Mucosa of stomach (tissue), 1 donor: ENCODE data around the gene TRABD2B.

Experiments
- H3K27me3 ChIP-seq: one replicate; pipeline ENCODE4 v1.7.0; 2013; ENCODE audit warnings: mild to moderate bottlenecking, low read length; ENCODE audit not compliant: control insufficient read depth, insufficient read depth
- H3K36me3 ChIP-seq: one replicate; pipeline ENCODE4 v1.7.0; 2013; ENCODE audit warnings: low read length; ENCODE audit not compliant: control insufficient read depth, insufficient read depth
- H3K4me1 ChIP-seq: one replicate; pipeline ENCODE4 v1.7.0; 2013; ENCODE audit warnings: mild to moderate bottlenecking, low read length; ENCODE audit not compliant: control insufficient read depth, insufficient read depth
- H3K4me3 ChIP-seq: one replicate; pipeline ENCODE4 v1.7.0; 2013; ENCODE audit warnings: low read length
- H3K9ac ChIP-seq: one replicate; pipeline ENCODE4 v1.7.0; 2013; ENCODE audit warnings: mild to moderate bottlenecking, low read length, moderate library complexity
- H3K9me3 ChIP-seq: one replicate; pipeline ENCODE4 v1.7.0; 2013; ENCODE audit warnings: mild to moderate bottlenecking, low read length, moderate library complexity; ENCODE audit not compliant: control insufficient read depth
- donor health status: Pancreatic carcinoma.

Gene TRABD2B

DNA sequence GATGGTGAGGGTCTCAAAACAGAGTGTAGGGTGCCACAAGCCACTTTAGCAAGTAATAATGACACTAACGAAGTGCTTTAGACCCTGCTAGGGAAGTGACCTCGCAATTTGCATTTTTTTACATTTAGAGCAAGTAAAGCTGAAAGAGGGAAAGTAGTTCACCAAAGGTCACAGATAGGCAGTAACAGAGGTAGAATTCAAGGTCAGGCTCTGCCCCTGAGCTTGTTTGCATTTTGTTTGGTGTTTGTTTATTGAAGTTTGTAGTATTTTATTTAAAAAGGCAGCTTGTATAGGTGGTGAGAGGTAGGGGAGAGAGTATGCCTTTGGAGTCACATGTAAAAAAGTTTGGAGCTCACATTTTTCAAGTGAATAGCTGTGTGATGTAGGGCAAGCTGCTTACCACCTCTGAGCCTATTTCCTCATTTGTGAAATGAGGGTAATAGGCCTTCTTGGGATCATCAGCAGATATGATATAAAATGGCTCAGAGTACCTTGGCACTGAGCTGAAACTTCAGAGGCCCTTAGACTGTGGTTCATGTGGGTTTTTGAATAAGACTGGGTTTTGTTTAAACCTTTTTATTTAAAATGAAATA, 142.5 kb downstream of the TRABD2B start:
- H3K9ac ChIP-seq = no peak overlapping the region
- no peaks in the 10 kb centered on the region for H3K4me1 ChIP-seq
- no peaks in the 10 kb centered on the region for H3K27me3 ChIP-seq
- no peak overlapping the region for H3K4me3 ChIP-seq
- H3K9me3 ChIP-seq = no peaks in the 10 kb centered on the region
- H3K36me3 ChIP-seq = no peaks in the 10 kb centered on the region

DNA sequence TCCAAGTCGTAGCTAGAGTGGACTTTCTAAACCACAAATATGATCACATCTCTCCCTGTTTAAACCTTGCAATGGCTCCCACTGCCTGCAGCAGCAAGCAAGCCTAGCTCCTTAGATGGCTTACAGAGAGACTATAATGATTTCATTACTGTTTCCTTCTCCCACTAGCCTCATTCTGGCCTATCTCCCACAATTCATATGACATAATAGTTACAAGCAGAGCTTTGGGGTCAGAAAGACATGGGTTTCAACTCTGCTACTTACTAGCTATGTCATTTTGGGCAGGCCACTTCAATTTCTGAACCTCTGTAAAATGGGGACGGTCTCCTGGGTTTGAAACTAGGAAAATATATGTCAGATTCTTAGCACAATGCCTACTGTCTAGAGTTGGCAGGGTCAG, 143.3 kb downstream of the TRABD2B start:
- Histone ChIP-seq H3K4me1 (no peaks in the 10 kb centered on the region), H3K4me3 (no peak overlapping the region), H3K9me3 (no peaks in the 10 kb centered on the region), H3K27me3 (no peaks in the 10 kb centered on the region), H3K9ac (no peak overlapping the region), H3K36me3 (no peaks in the 10 kb centered on the region)

GRCh38 chr1:47853059-47853458, 144.1 kb downstream of the TRABD2B start:
- H3K4me1 ChIP-seq = no peaks in the 10 kb centered on the region
- H3K9ac ChIP-seq = no peak overlapping the region
- H3K4me3 ChIP-seq = no peak overlapping the region
- no peaks in the 10 kb centered on the region for H3K27me3 ChIP-seq
- no peaks in the 10 kb centered on the region for H3K9me3 ChIP-seq
- H3K36me3 ChIP-seq = no peaks in the 10 kb centered on the region

- Histone ChIP-seq H3K27me3 (no peaks in the 10 kb centered on the region), H3K9ac (no peak overlapping the region), H3K9me3 (no peaks in the 10 kb centered on the region), H3K4me3 (no peak overlapping the region), H3K36me3 (no peaks in the 10 kb centered on the region), H3K4me1 (no peaks in the 10 kb centered on the region)
Observed at GRCh38 chr1:47852006-47852718, 145.0 kb downstream of the TRABD2B start.

DNA sequence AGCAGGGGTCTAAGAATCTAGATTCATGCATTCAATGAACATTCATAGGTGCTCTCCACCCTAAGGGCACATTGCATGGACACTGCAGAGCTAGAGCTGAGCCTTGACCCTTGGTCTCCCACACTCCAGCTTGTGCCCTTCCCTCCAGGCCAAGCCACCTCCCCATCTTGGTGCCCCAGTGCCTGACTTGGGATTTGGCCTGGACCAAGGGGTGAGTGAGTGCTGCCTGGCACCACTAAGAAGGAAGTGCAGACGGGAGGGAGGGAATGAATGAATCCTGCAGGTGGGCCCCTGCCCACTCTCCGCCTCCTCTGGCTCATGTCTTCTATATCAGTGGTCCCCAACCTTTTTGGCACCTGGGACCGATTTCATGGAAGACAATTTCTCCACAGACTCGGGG, 146.7 kb downstream of the TRABD2B start:
- H3K9me3 ChIP-seq = no peaks in the 10 kb centered on the region
- no peak overlapping the region for H3K9ac ChIP-seq
- no peaks in the 10 kb centered on the region for H3K36me3 ChIP-seq
- H3K4me3 ChIP-seq = no peak overlapping the region
- no peaks in the 10 kb centered on the region for H3K4me1 ChIP-seq
- no peaks in the 10 kb centered on the region for H3K27me3 ChIP-seq

DNA sequence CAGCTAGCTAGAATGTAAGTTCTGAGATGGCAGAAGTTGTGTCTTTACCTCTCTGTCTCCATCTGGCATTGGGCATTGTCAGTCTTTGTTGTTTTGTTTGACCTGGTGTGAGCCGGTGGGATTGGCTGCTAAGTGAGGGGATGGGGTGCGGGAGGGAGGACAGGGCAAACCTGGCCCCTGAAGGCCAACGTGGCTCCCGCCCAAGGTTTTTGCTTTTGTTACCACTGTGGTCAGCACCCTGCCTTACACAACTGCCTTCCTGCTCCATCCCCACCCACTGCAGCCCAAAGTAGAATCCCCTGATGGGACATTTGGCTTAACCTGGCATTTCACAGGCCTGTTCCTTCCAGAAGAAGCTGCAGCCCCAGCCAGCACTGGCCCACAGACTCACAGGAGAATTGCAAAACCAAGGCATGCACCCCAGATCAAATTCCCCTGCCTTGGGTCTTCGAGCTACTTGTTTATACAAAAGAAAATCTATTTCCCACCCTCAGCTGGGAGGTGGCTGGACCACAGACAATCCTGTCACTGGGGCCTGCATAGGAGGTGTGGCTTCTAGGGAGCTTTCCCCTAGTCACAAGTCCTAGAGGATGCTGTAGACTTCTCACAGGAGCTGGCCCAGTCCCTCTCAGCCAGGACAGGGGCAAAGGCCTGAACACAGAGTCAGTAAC, 147.5 kb downstream of the TRABD2B start:
- H3K4me3 ChIP-seq = no peak overlapping the region
- H3K4me1 ChIP-seq = no peaks in the 10 kb centered on the region
- no peaks in the 10 kb centered on the region for H3K9me3 ChIP-seq
- H3K36me3 ChIP-seq = no peaks in the 10 kb centered on the region
- no peak overlapping the region for H3K9ac ChIP-seq
- no peaks in the 10 kb centered on the region for H3K27me3 ChIP-seq

DNA sequence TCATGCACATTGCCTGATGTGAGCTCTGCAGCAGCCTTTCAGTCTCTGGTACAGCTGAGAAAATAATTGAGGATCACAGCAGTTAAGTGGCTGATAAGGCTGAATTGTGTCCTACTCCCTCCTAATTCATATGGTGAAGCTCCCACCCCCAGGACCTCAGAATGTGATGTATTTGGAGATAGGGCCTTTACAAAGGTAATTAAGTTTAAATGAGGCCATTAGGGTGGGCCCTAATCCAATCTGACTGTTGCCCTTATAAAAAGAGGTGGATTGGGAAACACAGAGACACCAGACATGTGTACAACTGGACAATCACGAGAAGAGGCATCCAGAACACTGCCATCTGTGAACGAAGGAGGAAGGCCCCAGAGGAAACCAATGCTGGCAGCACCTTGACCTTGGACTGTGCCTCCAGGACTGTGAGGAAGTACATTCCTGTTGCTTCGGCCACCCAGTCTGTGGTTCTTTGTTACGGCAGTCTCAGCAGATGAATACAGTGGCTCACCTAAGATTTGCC, 148.1 kb downstream of the TRABD2B start:
- no peak overlapping the region for H3K9ac ChIP-seq
- no peaks in the 10 kb centered on the region for H3K27me3 ChIP-seq
- H3K4me3 ChIP-seq = no peak overlapping the region
- no peaks in the 10 kb centered on the region for H3K9me3 ChIP-seq
- no peaks in the 10 kb centered on the region for H3K4me1 ChIP-seq
- no peaks in the 10 kb centered on the region for H3K36me3 ChIP-seq

GRCh38 chr1:47847763-47848162, 149.4 kb downstream of the TRABD2B start:
- Histone ChIP-seq H3K4me3 (no peak overlapping the region), H3K36me3 (no peaks in the 10 kb centered on the region), H3K4me1 (no peaks in the 10 kb centered on the region), H3K9me3 (no peaks in the 10 kb centered on the region), H3K9ac (no peak overlapping the region), H3K27me3 (no peaks in the 10 kb centered on the region)

DNA sequence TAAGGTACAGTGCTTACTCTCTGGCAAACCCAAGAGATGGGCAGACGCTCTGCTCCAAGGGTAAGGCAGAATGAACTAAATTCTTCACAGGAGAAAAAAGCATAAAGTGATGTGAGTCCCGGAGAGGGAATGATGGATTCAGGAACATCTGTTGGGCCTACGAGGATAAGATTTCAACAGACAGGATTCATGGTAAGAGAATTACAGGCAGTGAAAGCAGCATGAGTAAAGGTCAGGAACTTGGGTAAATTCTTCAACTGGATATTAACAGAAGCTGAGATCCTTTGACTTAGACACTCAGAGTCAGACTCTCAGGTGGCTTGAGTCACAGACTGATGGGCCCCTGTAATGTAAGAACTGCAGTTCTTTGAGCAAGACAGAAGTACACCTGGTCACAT, 152.6 kb downstream of the TRABD2B start:
- H3K36me3 ChIP-seq = no peaks in the 10 kb centered on the region
- peaks cover 2% of the 10 kb centered on the region for H3K4me1 ChIP-seq
- no peaks in the 10 kb centered on the region for H3K9me3 ChIP-seq
- no peak overlapping the region for H3K4me3 ChIP-seq
- H3K27me3 ChIP-seq = no peaks in the 10 kb centered on the region
- H3K9ac ChIP-seq = no peak overlapping the region

- Histone ChIP-seq H3K9me3 (no peaks in the 10 kb centered on the region), H3K4me3 (no peak overlapping the region), H3K27me3 (no peaks in the 10 kb centered on the region), H3K9ac (no peak overlapping the region), H3K4me1 (peaks cover 8% of the 10 kb centered on the region), H3K36me3 (no peaks in the 10 kb centered on the region)
Observed at GRCh38 chr1:47843781-47844557, 153.2 kb downstream of the TRABD2B start.

DNA sequence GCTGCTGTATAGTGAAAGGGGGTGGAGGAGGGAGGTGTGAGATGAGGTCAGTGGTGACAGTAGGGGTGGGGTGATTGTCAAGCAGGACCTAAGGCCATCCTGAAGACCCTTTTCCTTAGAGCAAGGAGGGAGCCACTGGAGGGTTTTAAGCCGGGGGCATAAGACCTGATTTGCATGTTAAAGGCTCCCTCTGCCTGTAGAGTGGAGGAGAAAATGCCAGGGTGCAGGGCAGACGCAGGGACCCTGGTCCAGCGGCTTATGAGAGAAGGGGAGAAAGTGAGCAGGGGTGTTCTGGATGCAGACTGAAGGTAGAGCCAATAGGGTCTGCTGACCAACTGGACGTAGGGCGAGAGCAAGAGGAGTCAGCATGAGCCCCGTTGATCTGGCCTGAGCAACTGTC, 154.1 kb downstream of the TRABD2B start:
- Histone ChIP-seq H3K4me1 (peaks cover 17% of the 10 kb centered on the region), H3K9ac (no peak overlapping the region), H3K27me3 (no peaks in the 10 kb centered on the region), H3K36me3 (no peaks in the 10 kb centered on the region), H3K9me3 (no peaks in the 10 kb centered on the region), H3K4me3 (no peak overlapping the region)
